Activated naive CD4-positive, alpha-beta T cell treated with Interleukin-2 at 50 U/mL for 16 hours (primary cell): ENCODE data around the gene SMIM32.

Source experiments
- DNase-seq: peaks from one replicate; pipeline ENCODE4 v3.0.0-alpha.2; 2020

Gene SMIM32

GRCh38 chr5:136192526-136193321, at the start of gene SMIM32:
Gene SMIM32 (minus strand): TSS chr5:136193162. CDS start chr5:136192524, 638 bp downstream.
- no peak for DNase-seq

- DNase-seq, result no peak
These were observed 49.6 kb upstream of the SMIM32 start for GRCh38 chr5:136242611-136243010.

GRCh38 chr5:136242136-136242535, 49.2 kb upstream of the SMIM32 start:
- no peak for DNase-seq

- DNase-seq, result no peak
These were observed 47.9 kb upstream of the SMIM32 start for GRCh38 chr5:136240894-136241293.

- no peak for DNase-seq
These were observed 43.6 kb upstream of the SMIM32 start for GRCh38 chr5:136236479-136237083.

- DNase-seq, result no peak
These were observed 42.4 kb upstream of the SMIM32 start for GRCh38 chr5:136235321-136235720.

- no peak for DNase-seq
These were observed 39.4 kb upstream of the SMIM32 start for GRCh38 chr5:136232316-136232715.

- DNase-seq, result no peak
These were observed 37.2 kb upstream of the SMIM32 start for GRCh38 chr5:136230176-136230575.

GRCh38 chr5:136228136-136228757, 35.3 kb upstream of the SMIM32 start:
- no peak for DNase-seq

GRCh38 chr5:136226401-136226800, 33.4 kb upstream of the SMIM32 start:
- DNase-seq, result no peak

GRCh38 chr5:136225796-136226195, 32.8 kb upstream of the SMIM32 start:
- no peak for DNase-seq

- no peak for DNase-seq
These were observed 29.7 kb upstream of the SMIM32 start for GRCh38 chr5:136222580-136223235.

- no peak for DNase-seq
These were observed 28.4 kb upstream of the SMIM32 start for GRCh38 chr5:136221340-136221739.

GRCh38 chr5:136216230-136216629, 23.3 kb upstream of the SMIM32 start:
- no peak for DNase-seq

- DNase-seq, result no peak
These were observed 22.9 kb upstream of the SMIM32 start for GRCh38 chr5:136215812-136216211.

GRCh38 chr5:136213919-136214493, 21.0 kb upstream of the SMIM32 start:
- no peak for DNase-seq

GRCh38 chr5:136212252-136212721, 19.3 kb upstream of the SMIM32 start:
- peak; percentile 46 for DNase-seq

GRCh38 chr5:136211282-136212040, 18.5 kb upstream of the SMIM32 start:
- DNase-seq, result no peak

- DNase-seq, result no peak
These were observed 17.3 kb upstream of the SMIM32 start for GRCh38 chr5:136210259-136210658.

- no peak for DNase-seq
These were observed 16.5 kb upstream of the SMIM32 start for GRCh38 chr5:136209346-136209910.

GRCh38 chr5:136208916-136209315, 16.0 kb upstream of the SMIM32 start:
- DNase-seq, result no peak

GRCh38 chr5:136207631-136208030, 14.7 kb upstream of the SMIM32 start:
- no peak for DNase-seq
